Endothelial cell of umbilical vein (primary cell): ENCODE data around the gene NAP1L3. TPM values are rescaled to one million over a fixed set of nuclear protein-coding genes. Genes with fewer than 3 reads are reported as not detected.

ENCODE experiments used
- BruUV-seq: library from RNA; stranded (reverse); fragments of 400-500 nt; replicated peaks from 2 replicates; lab custom pipeline; 2021; lab: Mats Ljungman, UMichigan
- CTCF ChIA-PET: fragments of 300-600, 350-600 bp; sonication (Branson Sonifier 250); formaldehyde crosslinking; loops from one replicate; lab custom pipeline; 2021; ENCODE audit warnings: antibody characterized with exemption, inconsistent platforms; lab: Charles Lee
- POLR2A ChIA-PET: fragments of 300-600, 350-600 bp; sonication (Branson Sonifier 250); formaldehyde crosslinking; loops from one replicate; lab custom pipeline; 2021; ENCODE audit warnings: antibody characterized with exemption, inconsistent platforms; lab: Charles Lee
- DNase-seq: peaks from one replicate; pipeline ENCODE4 v3.0.0-alpha.2; 2011; ENCODE audit warnings: low read depth, low spot score
- FAIRE-seq: peaks from 2 replicates; lab custom pipeline; 2011; peaks lifted over from hg19 to GRCh38; lab: Jason Lieb, UNC
- H2AFZ ChIP-seq: 2 replicates; pipeline ENCODE4 v1.6.0; 2012; ENCODE audit warnings: low read depth, low read length, control low read depth, inconsistent platforms
- H3K27ac ChIP-seq: 2 replicates; pipeline ENCODE4 v1.5.1; 2011; ENCODE audit warnings: low read depth, mild to moderate bottlenecking, control low read depth, low read length, moderate library complexity; ENCODE audit not compliant: insufficient read depth
- H3K27me3 ChIP-seq, 2 experiments: 2 replicates each; pipeline versions ENCODE4 v1.6.0 to v1.6.1; 2011; ENCODE audit warnings: low read length in 2 of 2, mixed read lengths in 1 of 2; ENCODE audit not compliant: control insufficient read depth in 2 of 2, insufficient read depth in 2 of 2
- H3K36me3 ChIP-seq, 2 experiments: 2 replicates in 1 of 2; 3 replicates in 1 of 2; pipeline ENCODE4 v1.5.1; 2011; ENCODE audit warnings: low read length in 2 of 2, mild to moderate bottlenecking in 1 of 2, moderate library complexity in 1 of 2; ENCODE audit not compliant: control insufficient read depth in 2 of 2, insufficient read depth in 2 of 2; ENCODE audit errors: extremely low read depth in 1 of 2
- H3K4me1 ChIP-seq: 3 replicates; pipeline ENCODE4 v1.5.1; 2011; ENCODE audit warnings: mild to moderate bottlenecking, low read length; ENCODE audit not compliant: control insufficient read depth, insufficient read depth; ENCODE audit errors: extremely low read depth
- H3K4me2 ChIP-seq: 2 replicates; pipeline ENCODE4 v1.6.1; 2011; ENCODE audit warnings: low read length, control low read depth, mixed read lengths; ENCODE audit not compliant: insufficient read depth
- H3K4me3 ChIP-seq, 3 experiments: fragments of 200-600 bp in 1 of 3; sonication (generic), shearing (Covaris generic) in 1 of 3; replicated peaks in 1 of 3; 2 replicates each; pipeline ENCODE4 v1.5.1; 2011 to 2016; ENCODE audit warnings: control low read depth in 3 of 3, low read length in 3 of 3, mild to moderate bottlenecking in 2 of 3, inconsistent platforms in 1 of 3, low read depth in 1 of 3, moderate library complexity in 1 of 3; ENCODE audit not compliant: insufficient read depth in 1 of 3
- H3K79me2 ChIP-seq: 2 replicates; pipeline ENCODE4 v1.6.0; 2012; ENCODE audit warnings: low read length, inconsistent platforms; ENCODE audit not compliant: control insufficient read depth, insufficient read depth
- H3K9ac ChIP-seq: replicated peaks from 2 replicates; pipeline ENCODE3; 2011; ENCODE audit warnings: low read length, control low read depth; ENCODE audit not compliant: insufficient read depth; ENCODE audit errors: extremely low read depth
- H3K9me1 ChIP-seq: replicated peaks from 3 replicates; pipeline ENCODE4 v1.6.0; 2011; ENCODE audit warnings: mild to moderate bottlenecking, low read length; ENCODE audit not compliant: control insufficient read depth, insufficient read depth; ENCODE audit errors: extremely low read depth
- H3K9me3 ChIP-seq: replicated peaks from 2 replicates; pipeline ENCODE4 v1.5.1; 2012; ENCODE audit warnings: low read length, inconsistent platforms; ENCODE audit not compliant: control insufficient read depth, insufficient read depth
- H4K20me1 ChIP-seq: replicated peaks from 2 replicates; pipeline ENCODE3; 2011; ENCODE audit warnings: mild to moderate bottlenecking, low read length; ENCODE audit not compliant: control insufficient read depth, insufficient read depth; ENCODE audit errors: extremely low read depth
- CTCF ChIP-seq, 2 donors: IDR thresholded peaks; 1 replicate in 1 of 2; 2 replicates in 1 of 2; pipeline ENCODE4 v1.5.1; 2011; ENCODE audit warnings: low read length in 2 of 2, mild to moderate bottlenecking in 2 of 2, moderate library complexity in 2 of 2, control low read depth in 1 of 2, inconsistent platforms in 1 of 2, low read depth in 1 of 2; ENCODE audit not compliant: insufficient read depth in 1 of 2; ENCODE audit errors: extremely low read depth in 1 of 2
- EZH2 ChIP-seq: IDR thresholded peaks from 2 replicates; pipeline ENCODE4 v1.6.1; 2012; ENCODE audit warnings: borderline replicate concordance, low read depth, mild to moderate bottlenecking, moderate library complexity, low read length, inconsistent platforms; ENCODE audit not compliant: severe bottlenecking
- FOS ChIP-seq: IDR thresholded peaks from 2 replicates; pipeline ENCODE4 v1.6.1; 2011; ENCODE audit warnings: mild to moderate bottlenecking, low read length, moderate library complexity, borderline replicate concordance; ENCODE audit not compliant: insufficient read depth
- GATA2 ChIP-seq: IDR thresholded peaks from 2 replicates; pipeline ENCODE4 v1.7.0; 2011; ENCODE audit warnings: low read depth, mild to moderate bottlenecking, moderate library complexity, mixed read lengths, low read length; ENCODE audit not compliant: insufficient read length, insufficient read depth
- MAX ChIP-seq: IDR thresholded peaks from 2 replicates; pipeline ENCODE4 v1.6.1; 2011; ENCODE audit not compliant: insufficient read depth, insufficient read length
- MYC ChIP-seq: IDR thresholded peaks from one replicate; pipeline ENCODE4 v1.6.1; 2011; ENCODE audit warnings: mild to moderate bottlenecking, low read depth, low read length
- POLR2A ChIP-seq: IDR thresholded peaks from 2 replicates; pipeline ENCODE4 v1.6.1; 2012; ENCODE audit warnings: low read depth, mild to moderate bottlenecking, control low read depth, low read length
- POLR2AphosphoS5 ChIP-seq: IDR thresholded peaks from 2 replicates; pipeline ENCODE4 v1.6.1; 2012; ENCODE audit warnings: low read depth, mild to moderate bottlenecking, control low read depth, low read length, moderate library complexity; ENCODE audit not compliant: insufficient read depth
- dilution Hi-C: fragments of 300-500 bp; cut with MboI; formaldehyde crosslinking; loops from one replicate; pipeline ENCODE4 v1.15.0; 2019; ENCODE audit warnings: low sequenced_read_pairs; ENCODE audit not compliant: extremely low pct_ligation_motif_present
- intact Hi-C: fragments of 100-400 bp; cut with micrococcal nuclease; formaldehyde crosslinking; loops from one replicate; pipeline ENCODE4 v1.10.0; 2022
- polyA plus RNA-seq, 4 experiments: library from polyadenylated mRNA; depleted of rRNA in 3 of 4; stranded (reverse) in 3 of 4; unstranded in 1 of 4; fragments of >200 nt; gene quantifications; 2 replicates each; pipeline versions ENCODE4 v1.2.1 to v1.2.3, GENCODE V29; 2011 to 2012; ENCODE audit warnings: missing spikeins in 1 of 4
- total RNA-seq: library from RNA; stranded (reverse); gene quantifications from 2 replicates; pipeline ENCODE4 v1.2.3, GENCODE V29; 2021

NAP1L3 gene
- total and polyA plus RNA-seq, 2 donors (not counting 3 experiments of a cell fraction or from before 2014, with no cell fraction given) = 0.03 to 0.22 TPM

- H3K27me3 ChIP-seq = no peaks in the 10 kb centered on the region
- ChIA-PET POLR2A (no interaction called here), CTCF (no interaction called here)
- H4K20me1 ChIP-seq = no peaks in the 10 kb centered on the region
- no peak overlapping the region for H3K4me2 ChIP-seq
- no peaks in the 10 kb centered on the region for H3K79me2 ChIP-seq
- H2AFZ ChIP-seq = no peak overlapping the region
- no peak overlapping the region for H3K9ac ChIP-seq
- no peaks in the 10 kb centered on the region for H3K4me1 ChIP-seq
- FAIRE-seq (no peak), DNase-seq (no peak)
- no peaks in the 10 kb centered on the region for H3K9me3 ChIP-seq
- dilution Hi-C loops = no loop called here
- no peaks in the 10 kb centered on the region for H3K9me1 ChIP-seq
- no peak overlapping the region for H3K4me3 ChIP-seq
- H3K36me3 ChIP-seq = no peaks in the 10 kb centered on the region
- no peak overlapping the region for H3K27ac ChIP-seq
- BruUV-seq = no TSS peak
- TF ChIP-seq MYC (no peak), POLR2AphosphoS5 (no peak), EZH2 (no peak), CTCF (IDR thresholded peaks at IDR 0.05; ENCODE audit: extremely low read depth in 1 of 2, insufficient read depth in 1 of 2, low read depth in 1 of 2, low read length in 2 of 2) (no peak), MAX (no peak), POLR2A (no peak), FOS (no peak), GATA2 (no peak)
- intact Hi-C loops = no loop called here
Measured at GRCh38 chrX:93695981-93696380, 22.6 kb upstream of the NAP1L3 start.
